ES-I3 (cell line): ENCODE data around the gene AKT2.

ENCODE experiments used
- H3K36me3 ChIP-seq: 2 replicates; pipeline ENCODE4 v1.6.1; 2013; ENCODE audit warnings: mild to moderate bottlenecking, low read length, control low read depth, moderate library complexity; ENCODE audit not compliant: insufficient read depth
- H3K4me1 ChIP-seq: 2 replicates; pipeline ENCODE4 v1.6.1; 2013; ENCODE audit warnings: mild to moderate bottlenecking, control low read depth, low read length; ENCODE audit not compliant: insufficient read depth
- H3K9ac ChIP-seq: 2 replicates; pipeline ENCODE4 v1.6.1; 2013; ENCODE audit warnings: low read depth, mild to moderate bottlenecking, low read length, moderate library complexity
- H3K9me3 ChIP-seq: 2 replicates; pipeline ENCODE4 v1.6.1; 2013; ENCODE audit warnings: mild to moderate bottlenecking, low read length, moderate library complexity; ENCODE audit not compliant: control insufficient read depth, insufficient read depth

AKT2 gene

DNA sequence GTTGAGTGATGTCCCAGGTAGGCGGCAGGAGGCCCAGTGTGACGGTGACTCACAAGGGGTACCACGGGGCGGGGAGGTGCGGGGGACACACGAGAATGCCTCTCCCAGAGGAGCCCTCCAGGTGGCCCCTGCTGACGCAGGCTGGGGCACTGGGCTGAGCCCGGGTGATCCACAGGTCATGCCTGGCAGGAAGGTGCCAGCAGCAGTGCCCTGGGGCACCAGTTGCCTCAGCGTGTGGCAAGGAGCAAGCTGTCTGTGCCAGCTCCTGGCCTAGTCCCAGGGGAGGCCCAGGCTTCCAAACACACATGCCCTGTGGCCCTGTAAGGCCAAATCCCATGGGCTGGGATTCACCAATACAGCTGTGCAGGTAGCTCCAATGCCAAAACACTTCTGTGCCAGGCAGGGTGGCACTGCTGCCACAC lies 28.0 kb downstream of the AKT2 start:
- no peaks in the 10 kb centered on the region for H3K9me3 ChIP-seq
- no peak overlapping the region for H3K9ac ChIP-seq
- H3K36me3 ChIP-seq: peaks cover 8% of the 10 kb centered on the region; the same call in 1 of the 2 replicates
- peaks cover 6% of the 10 kb centered on the region for H3K4me1 ChIP-seq

DNA sequence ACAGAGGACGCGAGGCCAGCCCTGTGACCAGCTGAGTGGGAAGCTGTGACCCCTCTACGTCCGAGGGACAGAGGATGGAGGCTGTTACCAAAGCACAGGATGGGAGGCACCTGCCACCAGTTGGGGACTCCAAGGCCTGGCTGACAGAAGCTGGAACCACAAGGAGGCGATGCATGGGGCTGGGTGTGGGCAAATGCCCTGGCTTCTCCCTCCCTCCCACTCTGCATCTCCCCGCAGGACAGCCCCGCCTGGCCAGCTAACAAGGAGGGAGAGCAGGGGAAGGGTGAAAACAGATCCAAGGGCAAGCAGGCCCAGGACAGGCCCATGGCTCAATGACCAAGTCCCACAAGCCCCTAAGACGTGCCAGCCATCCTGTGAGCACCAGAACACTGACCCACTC lies 28.6 kb downstream of the AKT2 start:
- Histone ChIP-seq H3K9ac (no peak overlapping the region), H3K36me3 (peaks cover 8% of the 10 kb centered on the region; the same call in 1 of the 2 replicates), H3K9me3 (no peaks in the 10 kb centered on the region), H3K4me1 (peaks cover 6% of the 10 kb centered on the region)

DNA sequence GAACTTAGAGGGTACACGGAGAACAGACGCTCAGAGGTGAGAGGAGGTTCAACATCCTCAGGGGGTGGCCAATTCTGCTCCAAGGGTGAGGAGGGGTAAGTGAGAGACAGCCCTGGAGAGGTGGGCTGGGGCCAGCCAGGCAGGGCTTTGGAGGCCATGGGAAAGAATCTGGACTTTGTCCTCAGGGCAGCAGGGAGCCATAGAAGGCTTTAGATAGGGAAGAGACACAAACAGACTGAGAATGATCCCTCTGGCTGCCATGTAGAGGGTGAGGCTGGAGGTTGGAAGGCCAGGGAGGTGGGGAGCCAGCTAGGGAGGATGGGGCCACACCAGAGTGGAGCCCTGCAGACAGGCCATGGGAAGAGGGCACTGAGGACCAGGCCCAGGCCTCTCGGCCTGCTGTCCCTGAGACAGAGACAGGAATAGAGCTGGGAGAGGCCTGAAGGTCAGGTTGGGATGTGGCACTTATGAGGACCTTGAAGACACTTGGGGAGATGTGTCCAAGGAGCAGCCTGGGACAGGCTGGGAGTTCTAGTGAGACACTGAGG lies 29.5 kb downstream of the AKT2 start:
- H3K9ac ChIP-seq: no peak overlapping the region
- peaks cover 11% of the 10 kb centered on the region; the same call in 1 of the 2 replicates for H3K36me3 ChIP-seq
- peaks cover 6% of the 10 kb centered on the region for H3K4me1 ChIP-seq
- H3K9me3 ChIP-seq: no peaks in the 10 kb centered on the region

DNA sequence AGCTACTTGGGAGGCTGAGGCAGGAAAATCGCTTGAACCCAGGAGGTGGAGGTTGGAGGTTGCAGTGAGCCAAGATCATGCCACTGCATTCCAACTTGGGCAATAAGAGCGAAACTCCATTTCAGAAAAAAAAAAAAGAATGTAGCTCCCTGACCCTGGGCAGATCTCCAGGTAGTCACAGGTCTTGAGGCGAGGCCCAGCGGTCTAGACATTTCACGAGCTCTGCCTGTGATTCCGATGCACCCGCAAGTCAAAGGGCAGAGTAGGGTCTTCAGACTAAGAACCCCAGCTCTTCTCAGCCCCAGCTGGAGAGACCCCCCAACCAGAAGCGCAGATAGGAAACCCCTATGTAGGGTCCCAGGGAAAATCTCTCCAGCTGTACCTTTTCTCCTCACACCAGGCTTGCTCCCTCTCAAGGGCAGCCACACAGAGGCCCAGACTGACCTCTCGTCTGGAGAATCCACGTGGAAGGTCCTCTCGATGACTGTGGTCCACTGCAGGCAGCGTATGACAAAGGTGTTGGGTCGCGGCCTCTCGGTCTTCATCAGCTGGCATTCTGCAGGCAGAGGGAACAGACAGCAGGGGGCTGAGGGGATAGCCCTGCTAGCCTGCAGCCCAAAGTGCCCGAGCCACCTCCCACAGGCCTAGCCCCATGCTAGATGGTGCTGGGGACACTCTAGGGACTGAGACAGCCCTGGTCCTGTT lies 30.3 kb downstream of the AKT2 start:
- no peaks in the 10 kb centered on the region for H3K9me3 ChIP-seq
- H3K4me1 ChIP-seq: peaks cover 6% of the 10 kb centered on the region
- H3K36me3 ChIP-seq: peaks cover 12% of the 10 kb centered on the region; the same call in 1 of the 2 replicates
- H3K9ac ChIP-seq: no peak overlapping the region

DNA sequence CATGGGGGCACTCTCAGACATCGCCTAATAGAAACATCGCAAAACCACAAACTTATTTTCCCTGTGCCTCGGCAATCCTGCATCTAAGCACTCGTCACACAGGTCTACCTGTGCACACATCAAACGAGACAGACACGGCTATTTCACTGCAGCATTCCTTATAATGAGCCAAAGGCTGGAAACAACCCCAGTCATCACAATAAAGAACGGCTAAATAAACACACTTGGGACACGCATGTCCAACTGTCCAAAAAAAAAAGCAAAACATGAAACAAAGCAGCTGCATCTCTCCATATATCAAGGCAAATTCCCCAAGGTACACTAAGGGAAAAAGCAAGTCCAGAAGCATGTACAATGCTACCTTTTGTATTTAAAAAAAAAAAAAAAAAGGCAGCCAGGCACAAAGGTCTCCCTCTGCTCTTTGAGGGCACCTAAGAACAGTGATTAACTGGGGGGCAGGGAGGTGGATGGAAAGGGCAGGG lies 31.5 kb downstream of the AKT2 start:
- peaks cover 6% of the 10 kb centered on the region for H3K4me1 ChIP-seq
- no peaks in the 10 kb centered on the region for H3K9me3 ChIP-seq
- peaks cover 12% of the 10 kb centered on the region; the same call in 1 of the 2 replicates for H3K36me3 ChIP-seq
- H3K9ac ChIP-seq: no peak overlapping the region

DNA sequence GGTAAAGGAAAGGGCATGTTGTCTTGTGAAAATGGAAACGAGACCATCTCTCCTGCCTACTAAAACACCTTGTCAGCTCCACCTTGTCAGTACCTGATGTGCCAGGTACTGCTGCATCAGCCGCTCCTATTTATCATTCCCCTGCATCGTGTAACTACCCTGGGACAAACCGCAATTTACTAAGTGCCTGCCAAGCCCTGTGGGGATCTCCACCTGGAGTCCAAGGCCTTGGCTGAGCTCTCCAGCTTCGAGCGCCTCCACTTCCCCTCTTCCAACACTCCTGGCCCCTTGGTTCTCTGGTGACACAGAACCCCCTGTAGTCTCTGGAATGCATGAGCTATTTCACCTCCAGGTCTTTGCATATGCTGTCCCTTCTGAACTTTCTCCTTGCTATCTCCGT lies 32.8 kb downstream of the AKT2 start:
- no peak overlapping the region for H3K9ac ChIP-seq
- H3K36me3 ChIP-seq: peaks cover 12% of the 10 kb centered on the region; the same call in 1 of the 2 replicates
- no peaks in the 10 kb centered on the region for H3K9me3 ChIP-seq
- peaks cover 6% of the 10 kb centered on the region for H3K4me1 ChIP-seq

DNA sequence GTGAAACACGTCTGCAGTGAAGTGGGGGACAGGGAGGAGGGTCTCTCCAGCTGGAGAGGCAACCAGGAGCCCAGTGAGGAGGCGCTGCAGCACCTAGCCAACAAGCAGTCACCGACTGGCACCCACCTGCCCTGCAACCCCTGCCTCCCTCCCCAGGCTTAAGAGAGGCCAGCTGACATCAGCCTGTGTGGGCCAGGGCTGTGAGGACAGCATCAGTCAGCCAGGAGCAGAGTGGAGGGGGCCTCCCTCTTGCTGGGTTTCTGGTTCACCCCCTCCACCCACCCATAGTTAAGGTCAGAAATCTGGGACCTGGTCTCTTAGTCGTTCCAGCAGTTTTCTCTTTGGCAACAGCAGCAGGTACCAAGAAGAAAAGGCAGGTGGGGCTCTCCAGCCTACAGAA lies 33.2 kb downstream of the AKT2 start:
- peaks cover 12% of the 10 kb centered on the region; the same call in 1 of the 2 replicates for H3K36me3 ChIP-seq
- H3K9ac ChIP-seq: no peak overlapping the region
- no peaks in the 10 kb centered on the region for H3K9me3 ChIP-seq
- peaks cover 6% of the 10 kb centered on the region for H3K4me1 ChIP-seq

DNA sequence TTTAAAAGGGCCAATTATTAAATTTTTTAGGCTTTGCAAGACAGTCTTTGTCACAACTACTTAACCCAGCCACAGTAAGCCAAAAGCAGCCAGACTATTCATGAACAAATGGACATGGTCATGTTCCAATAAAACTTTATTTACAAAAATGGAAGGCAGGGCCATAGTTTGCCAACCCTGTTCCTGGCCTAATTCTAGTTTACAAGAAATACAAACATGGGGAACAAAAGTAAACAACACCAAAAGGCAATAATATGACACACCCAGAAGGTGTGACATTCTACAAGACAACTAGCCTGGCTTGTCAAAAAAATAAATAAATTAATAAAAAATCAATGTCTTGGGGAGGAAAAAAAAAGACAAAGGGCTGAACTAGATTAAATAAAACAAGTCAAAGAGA lies 33.9 kb downstream of the AKT2 start:
- H3K4me1 ChIP-seq: peaks cover 6% of the 10 kb centered on the region
- no peaks in the 10 kb centered on the region for H3K9me3 ChIP-seq
- H3K9ac ChIP-seq: no peak overlapping the region
- peaks cover 10% of the 10 kb centered on the region; the same call in 1 of the 2 replicates for H3K36me3 ChIP-seq

DNA sequence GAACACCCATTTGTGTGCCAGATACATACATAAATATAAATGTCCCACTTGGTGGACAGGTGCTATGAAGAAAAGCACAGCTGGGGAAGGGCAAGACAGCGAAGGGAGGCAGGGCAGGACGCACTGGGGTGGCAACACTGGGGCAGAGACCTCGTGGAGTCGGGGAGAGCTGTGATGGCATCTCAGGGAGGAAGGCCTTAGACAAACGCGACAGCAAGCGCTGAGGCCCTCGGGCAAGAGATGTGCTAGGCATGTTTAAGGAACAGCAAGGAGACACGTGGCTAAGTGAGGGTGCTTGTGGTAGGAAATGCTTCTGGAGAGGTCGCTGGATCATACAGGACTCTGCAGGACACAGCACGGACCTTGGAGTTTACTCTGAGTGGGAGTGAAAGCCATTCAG lies 35.4 kb downstream of the AKT2 start:
- Histone ChIP-seq H3K9me3 (no peaks in the 10 kb centered on the region), H3K9ac (no peak overlapping the region), H3K4me1 (peaks cover 10% of the 10 kb centered on the region), H3K36me3 (0 out of 2 replicates have a peak, but pooled peaks cover 8% of the 10 kb centered on the region)

DNA sequence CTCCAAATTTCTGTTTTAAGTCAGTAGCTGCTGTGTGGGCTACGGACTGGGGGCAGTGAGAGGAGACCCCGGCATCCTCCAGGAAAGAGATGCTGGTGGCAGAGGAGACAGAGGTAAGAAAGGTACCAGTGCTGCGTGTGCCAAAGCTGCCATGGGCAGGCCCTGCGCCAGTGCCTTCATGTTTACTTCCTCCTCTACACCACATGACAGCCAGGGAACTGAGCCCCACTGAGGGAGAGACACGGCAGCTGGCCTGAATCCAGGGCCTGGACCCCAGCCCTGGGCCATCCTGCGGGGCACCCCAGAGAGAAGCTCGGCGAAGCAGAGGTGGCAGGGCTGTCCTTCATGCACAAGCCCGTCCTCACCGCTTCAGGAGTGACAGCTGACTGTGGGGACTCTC lies 35.9 kb downstream of the AKT2 start:
- no peaks in the 10 kb centered on the region for H3K9me3 ChIP-seq
- H3K9ac ChIP-seq: no peak overlapping the region
- H3K4me1 ChIP-seq: peaks cover 11% of the 10 kb centered on the region
- H3K36me3 ChIP-seq: 0 out of 2 replicates have a peak, but pooled peaks cover 8% of the 10 kb centered on the region

DNA sequence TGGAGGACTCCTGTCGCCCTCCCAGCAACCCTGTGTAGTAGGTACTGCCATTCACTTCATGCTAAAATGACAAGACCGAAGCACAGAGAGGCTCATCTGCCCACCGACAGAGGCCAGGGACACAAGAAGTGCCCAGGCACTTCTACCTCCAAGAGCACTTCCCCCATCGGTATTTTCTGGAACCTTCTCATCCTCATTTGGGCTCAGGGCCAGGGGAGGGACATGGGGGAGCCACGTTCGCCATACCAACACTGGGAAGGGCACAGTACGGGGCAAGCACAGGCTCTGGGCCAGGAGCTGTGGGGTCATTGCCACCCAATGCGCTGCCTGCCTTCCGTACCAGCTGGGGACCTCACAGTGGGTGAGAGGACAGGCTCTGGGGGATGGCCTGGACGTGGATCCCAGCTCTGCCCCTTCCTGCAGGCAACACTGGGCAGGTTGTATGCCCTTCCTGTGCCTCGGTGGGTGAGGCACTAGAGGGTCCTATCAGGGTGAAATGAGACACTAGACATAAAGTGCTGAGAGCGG lies 37.3 kb downstream of the AKT2 start:
- 0 out of 2 replicates have a peak, but pooled peaks cover 3% of the 10 kb centered on the region for H3K36me3 ChIP-seq
- peaks cover 7% of the 10 kb centered on the region for H3K4me1 ChIP-seq
- H3K9ac ChIP-seq: no peak overlapping the region

DNA sequence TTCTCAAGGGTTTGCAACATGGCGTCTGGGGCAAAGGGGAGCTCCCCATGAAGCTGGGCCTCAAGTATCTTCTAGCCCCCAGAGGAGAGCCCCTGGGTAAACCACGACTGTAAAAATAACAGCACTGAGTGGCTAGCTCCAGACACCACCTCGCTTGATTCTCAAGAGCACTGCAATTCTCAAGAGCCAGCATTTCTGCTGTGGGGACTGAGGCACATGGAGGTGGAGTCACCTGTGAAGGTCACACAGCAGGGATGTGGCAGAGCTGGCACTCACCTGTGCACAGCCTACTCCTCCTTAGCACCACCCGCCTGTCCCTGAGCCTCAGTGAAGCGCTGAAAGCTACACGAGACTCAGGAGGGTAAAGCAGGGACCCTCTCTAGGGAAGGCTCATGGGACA lies 38.0 kb downstream of the AKT2 start:
- Histone ChIP-seq H3K4me1 (peaks cover 5% of the 10 kb centered on the region; the same call in 1 of the 2 replicates), H3K9ac (no peak overlapping the region), H3K36me3 (0 out of 2 replicates have a peak, but pooled peaks cover 3% of the 10 kb centered on the region), H3K9me3 (no peaks in the 10 kb centered on the region)

More for the DNA sequence above, 37.3 kb downstream of the AKT2 start:
- no peaks in the 10 kb centered on the region for H3K9me3 ChIP-seq

DNA sequence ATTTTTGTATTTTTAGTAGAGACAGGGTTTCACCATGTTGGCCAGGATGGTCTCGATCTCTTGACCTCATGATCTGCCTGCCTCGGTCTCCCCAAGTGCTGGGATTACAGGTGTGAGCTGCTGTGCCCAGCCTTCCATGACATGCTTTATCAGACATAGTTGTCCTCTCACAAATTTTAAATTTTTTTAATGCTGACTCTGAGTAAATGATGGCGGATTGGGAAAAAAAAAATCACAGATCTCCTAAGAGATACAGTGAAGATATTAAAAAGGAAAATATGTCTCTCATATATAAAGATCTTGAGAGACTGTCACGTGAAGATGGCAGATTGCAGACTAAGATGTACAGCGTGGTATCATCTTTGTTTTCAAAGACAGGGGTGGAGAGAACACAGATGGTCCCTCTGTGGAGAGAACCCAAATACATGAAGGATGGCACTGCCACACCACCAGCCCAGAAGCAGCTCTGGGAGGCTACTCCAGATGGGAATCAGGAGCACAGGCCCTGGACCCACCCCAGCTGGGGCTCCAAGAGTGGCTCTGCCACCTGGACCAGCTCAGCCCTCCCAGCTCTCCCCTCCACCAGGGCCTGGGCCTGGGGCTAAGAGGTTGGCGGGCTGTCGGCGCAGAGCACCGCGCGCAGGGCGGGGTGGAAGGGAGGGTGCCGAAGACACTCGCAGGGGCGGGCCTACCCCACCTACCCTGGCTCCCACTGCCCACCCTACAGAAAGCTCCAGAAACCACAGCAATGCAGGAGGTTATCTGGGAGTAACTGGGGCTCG lies 38.7 kb downstream of the AKT2 start:
- H3K9me3 ChIP-seq: no peaks in the 10 kb centered on the region
- H3K4me1 ChIP-seq: peaks cover 5% of the 10 kb centered on the region; the same call in 1 of the 2 replicates
- 0 out of 2 replicates have a peak, but pooled peaks cover 3% of the 10 kb centered on the region for H3K36me3 ChIP-seq
- no peak overlapping the region for H3K9ac ChIP-seq

DNA sequence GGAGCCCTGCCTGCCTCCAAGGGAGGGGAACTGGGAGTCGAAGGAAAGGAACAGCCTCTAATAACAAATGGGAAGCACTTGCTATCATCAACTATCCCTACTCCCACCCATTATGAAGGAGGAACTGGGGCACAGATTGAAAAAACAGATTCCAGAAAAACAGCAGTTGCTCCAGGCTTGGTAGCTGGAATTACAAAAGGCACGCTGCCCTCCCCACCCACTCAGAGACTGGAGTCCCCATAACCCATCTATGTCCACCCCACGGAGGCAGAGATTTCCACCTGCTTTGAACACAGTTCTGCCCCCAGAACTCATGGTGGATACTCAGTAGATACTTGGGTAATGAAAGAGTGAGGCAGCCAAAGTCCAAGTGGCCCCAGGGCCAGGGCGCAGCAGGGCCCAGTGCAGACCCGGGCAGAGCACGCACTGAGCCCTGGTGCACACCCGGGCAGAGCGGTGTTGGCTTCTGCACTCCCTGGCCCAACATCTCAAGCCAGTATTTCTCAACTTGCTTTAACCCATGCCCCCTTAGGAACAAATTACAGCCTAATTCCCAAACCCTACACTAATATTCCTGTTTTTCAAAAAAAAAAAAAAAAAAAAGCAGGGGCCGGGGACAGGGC lies 39.5 kb downstream of the AKT2 start:
- H3K4me1 ChIP-seq: peaks cover 5% of the 10 kb centered on the region; the same call in 1 of the 2 replicates
- H3K36me3 ChIP-seq: 0 out of 2 replicates have a peak, but pooled peaks cover 4% of the 10 kb centered on the region
- H3K9ac ChIP-seq: no peak overlapping the region
- H3K9me3 ChIP-seq: no peaks in the 10 kb centered on the region
